ENCODE measurements around the gene ZNF385C.

ZNF385C gene

DNA sequence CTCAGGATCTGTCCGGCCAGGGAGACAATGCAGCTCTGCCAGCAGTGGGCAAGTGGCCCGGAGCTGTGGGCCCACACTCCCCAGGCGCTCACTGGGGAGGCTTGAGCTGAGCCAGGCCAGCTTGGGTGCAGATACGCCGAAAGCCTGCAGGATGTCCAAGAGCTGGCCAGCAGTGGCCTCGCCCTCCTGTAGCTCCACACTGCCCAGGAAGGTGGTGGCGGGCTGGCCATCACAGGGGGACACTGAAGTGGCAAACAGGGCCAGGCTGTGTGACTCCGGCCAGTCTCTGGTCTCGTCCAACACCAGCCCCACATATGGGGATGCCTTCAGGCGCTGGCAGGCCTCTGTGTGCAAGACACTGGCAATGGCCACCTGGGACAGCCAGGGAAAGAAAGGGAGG lies 57.5 kb downstream of the ZNF385C start:
- no peak for DNase-seq (ENCODE audit: low read depth)
- no peak for TF ChIP-seq MYC (IDR thresholded peaks at IDR 0.05; ENCODE audit: low read depth, low read length)
- TF ChIP-seq, protein P1, sequence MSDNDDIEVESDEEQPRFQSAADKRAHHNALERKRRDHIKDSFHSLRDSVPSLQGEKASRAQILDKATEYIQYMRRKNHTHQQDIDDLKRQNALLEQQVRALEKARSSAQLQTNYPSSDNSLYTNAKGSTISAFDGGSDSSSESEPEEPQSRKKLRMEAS (IDR thresholded peaks at IDR 0.05; ENCODE audit: low read depth, low read length), result no peak
- TF ChIP-seq, protein P2, sequence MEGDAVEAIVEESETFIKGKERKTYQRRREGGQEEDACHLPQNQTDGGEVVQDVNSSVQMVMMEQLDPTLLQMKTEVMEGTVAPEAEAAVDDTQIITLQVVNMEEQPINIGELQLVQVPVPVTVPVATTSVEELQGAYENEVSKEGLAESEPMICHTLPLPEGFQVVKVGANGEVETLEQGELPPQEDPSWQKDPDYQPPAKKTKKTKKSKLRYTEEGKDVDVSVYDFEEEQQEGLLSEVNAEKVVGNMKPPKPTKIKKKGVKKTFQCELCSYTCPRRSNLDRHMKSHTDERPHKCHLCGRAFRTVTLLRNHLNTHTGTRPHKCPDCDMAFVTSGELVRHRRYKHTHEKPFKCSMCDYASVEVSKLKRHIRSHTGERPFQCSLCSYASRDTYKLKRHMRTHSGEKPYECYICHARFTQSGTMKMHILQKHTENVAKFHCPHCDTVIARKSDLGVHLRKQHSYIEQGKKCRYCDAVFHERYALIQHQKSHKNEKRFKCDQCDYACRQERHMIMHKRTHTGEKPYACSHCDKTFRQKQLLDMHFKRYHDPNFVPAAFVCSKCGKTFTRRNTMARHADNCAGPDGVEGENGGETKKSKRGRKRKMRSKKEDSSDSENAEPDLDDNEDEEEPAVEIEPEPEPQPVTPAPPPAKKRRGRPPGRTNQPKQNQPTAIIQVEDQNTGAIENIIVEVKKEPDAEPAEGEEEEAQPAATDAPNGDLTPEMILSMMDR (IDR thresholded peaks at IDR 0.05; ENCODE audit: low read depth, low read length), result no peak
- no peak overlapping the region for H3K4me3 ChIP-seq (ENCODE audit: low read depth, low read length)

DNA sequence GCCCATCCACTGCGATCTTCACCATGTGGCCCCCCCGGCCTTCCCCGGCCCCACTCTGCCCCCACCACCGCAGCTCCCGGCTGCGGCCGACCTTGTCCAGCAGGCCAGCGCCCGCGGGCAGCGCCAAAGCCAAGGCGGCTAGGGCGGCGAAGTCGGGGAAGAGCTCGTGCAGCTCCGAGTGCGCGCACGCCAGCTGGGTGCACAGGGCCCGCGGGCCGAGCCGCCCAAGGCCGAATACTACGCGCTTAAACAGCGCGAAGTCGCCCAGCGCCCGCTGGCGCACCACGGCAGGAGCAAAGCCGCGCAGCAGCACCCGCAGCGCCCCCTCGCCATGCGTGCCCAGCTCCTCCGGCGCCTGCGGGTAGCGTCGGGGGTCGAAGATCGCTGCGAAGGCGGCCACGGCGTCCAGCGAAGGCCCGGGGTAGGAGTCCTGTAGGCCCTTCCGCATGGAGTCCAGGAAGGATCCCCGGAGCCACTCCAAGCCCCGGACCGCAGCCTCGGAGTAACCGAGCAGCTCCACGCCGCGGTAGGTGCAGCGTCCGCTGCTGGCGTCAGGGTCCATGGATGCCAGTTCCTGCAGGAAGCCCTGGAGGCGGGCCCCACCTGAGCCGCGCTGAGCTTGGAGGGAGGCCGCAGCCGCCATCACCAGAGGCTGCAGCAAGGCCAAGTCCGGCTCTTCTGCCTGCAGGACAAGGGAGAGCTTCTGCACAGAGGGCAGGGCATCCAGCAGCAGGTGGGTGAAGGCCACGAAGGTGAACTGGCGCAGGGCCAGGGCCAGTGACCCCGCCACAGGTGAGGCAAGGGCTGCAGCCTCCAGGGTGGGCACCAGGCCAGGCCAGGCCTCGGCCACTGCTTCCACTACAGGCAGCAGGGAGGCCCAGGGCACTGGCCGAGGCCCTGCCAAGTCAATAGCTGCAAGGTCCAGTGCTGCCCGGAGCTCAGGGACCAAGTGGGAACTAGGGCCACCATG lies 58.2 kb downstream of the ZNF385C start:
- DNase-seq (ENCODE audit: low read depth), result no peak
- TF ChIP-seq POLR2A (IDR thresholded peaks at IDR 0.05; ENCODE audit: extremely low read depth, insufficient read length), result no peak
- TF ChIP-seq, protein P1 (IDR thresholded peaks at IDR 0.05; ENCODE audit: low read depth, low read length), result no peak
- no peak for TF ChIP-seq MYC (IDR thresholded peaks at IDR 0.05; ENCODE audit: low read depth, low read length)
- TF ChIP-seq, protein P2 (IDR thresholded peaks at IDR 0.05; ENCODE audit: low read depth, low read length), result no peak
- H3K4me3 ChIP-seq (ENCODE audit: low read depth, low read length), result no peak overlapping the region

DNA sequence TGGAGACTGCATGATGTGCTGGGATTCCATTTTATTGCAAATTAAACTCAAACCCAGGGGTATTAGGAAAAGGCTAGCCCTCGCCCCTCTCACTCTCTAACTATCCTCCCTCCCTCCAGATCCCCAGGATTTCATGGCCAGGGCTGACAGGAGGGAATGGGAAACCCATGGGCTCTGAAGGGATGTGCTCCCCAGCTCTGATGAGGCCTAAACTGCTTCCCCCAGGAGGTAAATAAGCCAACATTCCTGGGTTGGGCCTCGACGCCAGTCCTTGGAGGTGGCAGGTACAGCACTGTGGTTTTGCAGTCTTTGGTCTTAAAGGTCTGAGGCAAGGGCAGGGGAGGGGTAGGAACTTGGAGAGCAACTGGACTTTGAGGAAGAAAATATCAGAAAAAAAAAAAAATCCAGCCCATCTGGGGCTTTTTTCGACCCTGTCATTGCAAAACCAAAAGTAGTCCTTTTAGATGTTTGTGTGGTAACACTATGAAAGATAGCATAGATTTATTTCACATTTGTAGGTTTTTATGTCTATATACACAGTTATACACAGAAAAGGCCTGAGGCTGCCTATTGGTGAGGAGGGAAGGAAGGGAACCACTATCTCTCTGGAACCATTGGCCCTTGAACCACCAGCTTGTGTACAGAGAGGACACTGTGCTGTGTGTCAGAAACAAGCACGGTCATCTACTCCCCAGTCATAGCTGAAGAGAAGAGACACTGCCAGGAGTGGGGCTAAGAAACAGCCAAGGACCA lies 59.9 kb downstream of the ZNF385C start:
- TF ChIP-seq, protein P2 (IDR thresholded peaks at IDR 0.05; ENCODE audit: low read depth, low read length), result no peak
- TF ChIP-seq, protein P1 (IDR thresholded peaks at IDR 0.05; ENCODE audit: low read depth, low read length), result no peak
- TF ChIP-seq MYC (IDR thresholded peaks at IDR 0.05; ENCODE audit: low read depth, low read length) (no peak), POLR2A (IDR thresholded peaks at IDR 0.05; ENCODE audit: extremely low read depth, insufficient read length) (no peak)
- DNase-seq (ENCODE audit: low read depth), result no peak
- no peak overlapping the region for H3K4me3 ChIP-seq (ENCODE audit: low read depth, low read length)

DNA sequence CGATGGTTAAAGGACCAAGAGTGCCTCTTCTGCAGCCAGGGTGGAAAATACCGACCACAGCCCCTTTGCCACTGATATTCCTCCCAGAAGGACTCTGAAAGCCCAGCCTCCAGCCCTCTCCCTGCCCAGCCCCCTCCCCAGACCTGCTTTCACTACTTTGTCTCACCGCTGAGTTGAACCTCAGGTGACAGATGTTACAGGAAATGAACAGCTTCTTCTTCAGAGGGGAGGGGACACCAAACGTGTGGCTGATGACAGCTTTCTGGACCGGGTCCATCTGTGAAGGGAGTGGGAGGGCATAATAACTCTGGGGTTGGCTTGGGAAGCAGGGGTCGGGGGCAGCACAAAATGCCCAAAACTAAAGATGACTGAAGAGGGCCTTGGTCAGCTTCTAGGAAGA lies 64.2 kb downstream of the ZNF385C start:
- no peak overlapping the region for H3K4me3 ChIP-seq (ENCODE audit: low read depth, low read length)
- TF ChIP-seq, protein P1 (IDR thresholded peaks at IDR 0.05; ENCODE audit: low read depth, low read length), result no peak
- TF ChIP-seq POLR2A (IDR thresholded peaks at IDR 0.05; ENCODE audit: extremely low read depth, insufficient read length) (no peak), MYC (IDR thresholded peaks at IDR 0.05; ENCODE audit: low read depth, low read length) (no peak)
- TF ChIP-seq, protein P2 (IDR thresholded peaks at IDR 0.05; ENCODE audit: low read depth, low read length), result no peak
- DNase-seq (ENCODE audit: low read depth), result no peak

DNA sequence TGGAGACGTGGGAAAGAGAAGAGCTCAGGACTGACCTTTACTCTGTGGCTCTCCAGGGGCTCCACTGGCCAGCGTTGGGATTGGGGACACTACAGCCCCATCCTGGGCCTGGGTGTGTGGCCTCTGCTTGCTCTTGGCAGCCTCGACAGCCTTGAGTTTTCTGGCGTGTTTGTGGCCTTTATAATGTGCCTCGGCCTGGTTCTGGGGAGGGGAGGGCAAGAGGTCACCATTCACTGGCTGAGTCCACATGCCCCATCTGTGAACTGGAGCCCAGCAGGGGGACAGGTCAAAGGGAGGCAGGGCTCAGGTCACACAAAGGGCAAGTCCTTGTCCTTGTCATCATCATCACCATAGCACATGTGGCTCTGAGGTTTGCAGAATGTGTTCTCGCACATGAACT lies 66.7 kb downstream of the ZNF385C start:
- no peak for DNase-seq (ENCODE audit: low read depth)
- TF ChIP-seq, protein P1 (IDR thresholded peaks at IDR 0.05; ENCODE audit: low read depth, low read length), result no peak
- TF ChIP-seq POLR2A (IDR thresholded peaks at IDR 0.05; ENCODE audit: extremely low read depth, insufficient read length), result no peak
- no peak for TF ChIP-seq MYC (IDR thresholded peaks at IDR 0.05; ENCODE audit: low read depth, low read length)
- TF ChIP-seq, protein P2 (IDR thresholded peaks at IDR 0.05; ENCODE audit: low read depth, low read length), result no peak
- H3K4me3 ChIP-seq (ENCODE audit: low read depth, low read length), result no peak overlapping the region

Data from NB4 (cell line).